NCI-H2107 treated with DMSO at 0.1 percent for 48 hours (cell line): ENCODE measurements around the gene STEAP3.

Experiments
- DNase-seq: peaks from one replicate; lab custom pipeline; 2025; ENCODE audit not compliant: unreplicated experiment; lab: John Stamatoyannopoulos, UW

Gene STEAP3, protein sequence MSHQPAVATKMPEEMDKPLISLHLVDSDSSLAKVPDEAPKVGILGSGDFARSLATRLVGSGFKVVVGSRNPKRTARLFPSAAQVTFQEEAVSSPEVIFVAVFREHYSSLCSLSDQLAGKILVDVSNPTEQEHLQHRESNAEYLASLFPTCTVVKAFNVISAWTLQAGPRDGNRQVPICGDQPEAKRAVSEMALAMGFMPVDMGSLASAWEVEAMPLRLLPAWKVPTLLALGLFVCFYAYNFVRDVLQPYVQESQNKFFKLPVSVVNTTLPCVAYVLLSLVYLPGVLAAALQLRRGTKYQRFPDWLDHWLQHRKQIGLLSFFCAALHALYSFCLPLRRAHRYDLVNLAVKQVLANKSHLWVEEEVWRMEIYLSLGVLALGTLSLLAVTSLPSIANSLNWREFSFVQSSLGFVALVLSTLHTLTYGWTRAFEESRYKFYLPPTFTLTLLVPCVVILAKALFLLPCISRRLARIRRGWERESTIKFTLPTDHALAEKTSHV

DNA sequence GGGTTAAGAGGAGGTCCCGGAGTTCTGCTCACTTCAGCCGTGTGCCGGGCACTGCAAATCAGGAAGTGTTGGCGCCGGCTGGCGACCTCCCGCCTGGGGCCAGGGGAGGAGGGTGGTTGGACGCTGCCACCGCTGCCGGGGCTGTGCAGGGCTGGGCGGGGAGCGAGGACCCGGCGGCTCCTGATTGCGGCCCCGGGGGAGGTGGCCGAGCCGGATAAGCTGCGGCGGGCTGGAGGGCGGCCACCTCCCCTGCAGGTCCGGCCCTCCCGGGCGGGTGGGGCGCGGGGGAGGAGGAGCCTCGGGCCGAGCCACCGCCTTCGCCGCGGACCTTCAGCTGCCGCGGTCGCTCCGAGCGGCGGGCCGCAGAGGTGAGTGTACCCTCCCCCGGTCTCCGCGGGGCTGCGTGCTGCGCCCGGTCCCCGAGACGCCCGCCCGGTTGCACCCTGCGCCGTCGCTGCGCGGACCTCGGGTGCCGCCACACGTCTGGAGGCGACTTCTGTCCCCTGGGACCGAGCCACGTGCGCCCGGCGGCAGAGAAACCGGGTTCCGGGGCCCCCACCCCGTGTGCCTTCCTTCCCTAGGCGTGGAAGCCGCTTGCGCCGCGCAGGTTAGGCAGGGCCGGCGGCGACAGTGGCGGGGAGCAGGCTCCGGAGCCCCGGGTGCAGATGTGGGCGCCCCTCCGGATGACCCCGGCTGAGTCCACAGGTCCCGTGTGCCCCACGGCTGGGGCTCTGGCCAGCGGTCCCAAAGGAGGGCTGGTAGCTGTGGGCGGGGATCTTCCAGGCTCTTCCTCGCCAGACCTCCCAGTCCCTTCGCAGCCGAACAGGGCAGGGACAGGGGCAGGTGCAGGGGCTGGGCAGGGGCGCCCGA is at the start of gene STEAP3:
TSS of gene STEAP3 (plus strand) at position 314 of the 870 bp plus-strand sequence. CDS start 7,179 bp downstream, outside the sequence.
- no peak for DNase-seq

DNA sequence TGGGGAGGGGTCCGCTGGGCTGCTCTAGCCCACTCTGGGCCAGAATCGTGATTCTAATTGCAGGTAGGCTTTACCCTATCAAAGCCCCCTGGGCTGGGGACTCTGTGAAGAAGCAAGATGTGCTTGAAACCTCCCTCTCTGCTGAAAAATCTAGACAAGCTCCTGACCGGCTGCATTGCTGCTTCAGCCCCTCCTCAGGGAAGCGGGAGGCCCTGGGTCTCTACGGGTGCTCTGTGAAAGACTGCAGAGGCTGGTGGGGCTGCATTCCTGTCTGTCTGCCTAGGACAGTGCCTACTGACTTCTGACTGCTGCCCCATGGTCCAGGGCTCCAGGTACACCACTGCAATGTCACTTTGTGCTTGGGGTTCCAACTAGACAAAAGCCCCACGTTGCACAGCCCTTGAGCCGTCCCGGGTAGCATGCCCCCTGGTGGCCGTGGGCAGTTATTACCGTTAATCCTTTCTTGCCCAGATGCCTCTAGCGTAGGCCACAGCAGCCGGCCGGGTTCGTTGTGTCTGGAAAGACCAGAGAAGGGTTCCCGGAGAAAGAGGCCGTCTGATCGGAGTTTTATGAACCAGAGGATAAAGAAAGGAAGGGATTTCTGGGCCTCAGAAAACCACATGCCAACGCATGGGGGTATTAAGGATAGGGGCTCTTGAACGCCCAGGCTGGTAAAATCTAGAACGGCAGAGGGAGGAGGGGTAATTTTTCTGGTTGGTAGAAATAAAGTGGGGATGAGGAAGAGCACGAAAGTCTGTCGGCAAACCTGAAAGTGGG is 49.2 kb upstream of the STEAP3 start:
- peak; percentile 1 for DNase-seq

DNA sequence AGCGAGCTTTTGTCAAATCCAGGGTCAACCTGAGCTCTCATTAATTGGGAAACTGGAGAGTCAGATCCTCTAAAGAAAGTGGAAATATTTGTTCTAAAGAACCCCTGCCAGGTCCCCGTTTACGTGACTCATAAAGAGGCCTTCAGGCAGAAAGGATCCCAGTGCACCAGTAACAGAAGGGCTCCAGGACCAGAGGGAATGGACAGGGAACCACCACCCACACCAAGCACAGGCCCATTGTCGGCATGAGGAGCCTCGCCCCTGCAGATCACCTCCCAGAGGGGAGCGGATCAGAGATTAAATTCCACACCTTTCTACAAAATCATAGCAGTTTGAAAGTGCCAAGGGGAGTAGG is 48.7 kb upstream of the STEAP3 start:
- DNase-seq, result no peak

DNA sequence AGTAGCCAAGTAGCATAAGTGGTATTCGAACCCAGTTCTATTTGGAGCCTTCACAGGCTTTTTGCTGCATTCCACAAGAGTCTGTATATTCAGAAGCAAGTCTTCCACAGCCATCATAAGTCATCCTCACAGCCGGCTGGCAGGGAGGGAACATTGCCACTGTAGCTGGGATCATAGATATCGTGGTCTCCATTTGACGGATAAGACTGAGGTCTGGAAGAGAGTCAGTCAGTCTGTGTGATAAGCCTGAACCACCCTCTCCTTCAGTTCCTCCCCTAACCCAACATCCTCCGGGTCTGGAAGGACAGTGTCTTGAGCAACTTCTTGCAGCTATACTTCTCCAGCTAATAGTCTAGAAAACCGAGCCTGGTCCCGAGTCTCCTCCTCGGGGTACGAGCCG is 48.1 kb upstream of the STEAP3 start:
- no peak for DNase-seq

DNA sequence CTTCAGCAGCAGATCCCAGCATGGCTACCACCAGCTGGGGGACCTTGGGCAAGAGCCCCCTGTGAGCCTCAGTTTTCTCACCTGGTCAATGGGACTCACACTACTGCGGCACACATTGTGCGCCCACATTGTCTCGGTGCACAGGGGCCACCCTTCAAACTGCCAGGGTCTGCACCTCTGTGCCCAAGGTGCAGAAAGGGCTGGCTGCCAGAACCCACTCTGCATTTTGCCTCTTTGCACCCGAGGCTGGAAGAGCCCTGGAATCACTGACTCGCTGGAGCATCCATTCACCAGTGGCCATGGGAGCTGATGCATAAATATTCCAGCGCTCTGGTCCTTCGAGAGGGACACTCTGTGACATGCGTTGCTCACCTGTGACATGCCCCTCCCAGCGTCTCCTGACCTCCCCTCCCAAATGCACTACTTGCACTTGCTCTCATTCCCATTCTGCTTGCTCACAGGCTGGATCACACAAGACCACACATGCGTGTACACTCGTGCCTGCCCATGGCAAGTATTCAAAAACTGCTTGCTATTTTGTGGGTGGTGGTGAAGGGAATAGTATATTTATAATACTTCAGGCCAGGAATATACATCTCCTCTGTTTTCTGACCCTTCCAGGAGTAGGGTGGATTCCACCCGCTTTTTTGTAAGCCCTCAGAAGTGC is 46.3 kb upstream of the STEAP3 start:
- DNase-seq, result no peak

DNA sequence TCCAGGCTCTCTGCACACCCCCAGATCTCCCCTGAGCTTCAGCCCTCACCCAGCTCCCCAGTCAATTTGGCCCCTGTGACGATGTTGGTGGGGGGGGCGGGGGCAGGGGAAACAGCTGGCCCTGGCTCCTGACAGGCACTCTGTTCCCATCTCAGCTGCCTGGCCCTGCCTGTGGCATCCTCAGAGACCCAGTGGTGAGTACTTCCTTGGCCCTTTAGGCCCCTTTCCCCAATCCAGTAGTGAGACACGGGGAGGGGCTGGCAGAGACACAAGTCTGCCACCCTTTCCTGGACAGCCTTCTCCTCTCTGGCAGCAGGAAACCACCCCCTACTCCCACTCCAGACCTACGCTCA is 45.8 kb upstream of the STEAP3 start:
- no peak for DNase-seq

DNA sequence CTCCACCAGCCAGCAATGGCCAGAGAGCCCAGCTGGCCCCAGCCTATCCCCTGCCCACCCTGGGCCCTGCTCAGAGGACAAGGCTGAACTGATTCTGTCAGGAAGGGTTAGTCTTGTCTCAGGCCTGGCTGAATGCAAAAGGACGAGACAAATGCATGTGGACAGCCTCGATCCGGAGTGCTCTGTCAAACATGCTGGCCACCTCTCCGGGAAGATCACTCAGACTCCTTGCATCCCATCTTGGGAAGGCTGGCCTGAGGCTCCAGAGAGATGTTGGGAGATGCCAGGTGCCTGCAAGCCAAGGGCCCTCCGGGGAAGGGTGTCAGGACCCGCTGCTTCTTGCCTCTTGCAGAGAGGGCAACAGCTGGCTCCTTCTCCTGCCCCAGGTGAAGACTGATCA is 44.9 kb upstream of the STEAP3 start:
- DNase-seq, result no peak

DNA sequence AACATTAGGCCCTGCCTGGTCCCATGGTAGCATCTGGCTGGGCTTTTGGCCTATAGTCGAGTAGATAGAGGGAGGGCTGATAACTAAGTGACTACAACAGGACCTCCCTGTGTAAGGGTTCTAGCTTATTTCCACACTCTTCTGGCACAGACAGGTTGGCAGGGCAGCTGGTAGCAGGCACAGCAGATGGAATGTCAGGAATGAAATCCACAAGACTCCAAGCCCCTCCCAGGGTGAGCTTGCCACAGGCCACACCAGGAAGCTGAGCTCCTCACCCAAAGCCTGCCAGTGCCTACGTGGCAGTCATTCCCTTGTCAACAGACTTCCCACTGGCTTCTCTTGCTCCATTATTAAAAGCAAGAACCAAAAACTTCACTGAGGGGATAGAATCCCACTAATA is 44.4 kb upstream of the STEAP3 start:
- no peak for DNase-seq

DNA sequence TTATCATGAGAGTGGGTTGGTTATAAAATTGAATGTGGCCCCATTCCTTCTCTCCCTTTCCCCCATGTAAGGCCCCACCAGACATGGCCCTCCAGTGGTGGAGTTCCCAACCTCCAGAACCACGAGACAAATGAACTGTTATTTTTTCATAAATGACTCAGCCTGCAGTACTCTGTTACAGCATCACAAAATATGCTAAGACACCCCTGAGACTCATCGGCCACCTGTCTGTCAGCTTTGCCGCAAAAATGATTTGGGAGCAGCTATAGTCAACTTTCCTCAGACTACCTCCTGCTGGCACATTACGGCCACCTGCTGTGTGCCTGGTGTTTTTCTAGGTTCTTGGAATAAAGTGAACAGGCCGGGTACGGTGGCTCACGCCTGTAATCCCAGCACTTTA is 43.6 kb upstream of the STEAP3 start:
- DNase-seq, result no peak

DNA sequence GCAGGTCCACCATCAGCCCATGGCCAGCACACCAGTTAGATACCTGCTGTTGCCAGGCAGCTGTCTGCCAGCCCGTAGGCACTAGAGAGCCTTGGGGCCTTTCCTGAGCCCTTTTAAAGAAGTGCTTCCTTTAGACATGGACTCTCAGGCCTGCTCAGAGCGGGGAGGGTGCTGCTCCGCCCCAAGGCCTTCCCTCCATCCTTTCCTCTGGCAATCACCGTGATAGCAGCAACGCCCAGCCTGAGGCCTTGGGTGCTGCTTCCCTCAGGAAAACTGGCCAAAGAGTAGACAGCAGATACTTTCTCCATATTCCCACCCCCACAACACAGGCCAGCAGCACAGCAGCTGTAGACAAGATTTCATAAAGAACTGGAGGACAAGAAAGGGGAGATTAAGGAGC is 42.7 kb upstream of the STEAP3 start:
- no peak for DNase-seq

DNA sequence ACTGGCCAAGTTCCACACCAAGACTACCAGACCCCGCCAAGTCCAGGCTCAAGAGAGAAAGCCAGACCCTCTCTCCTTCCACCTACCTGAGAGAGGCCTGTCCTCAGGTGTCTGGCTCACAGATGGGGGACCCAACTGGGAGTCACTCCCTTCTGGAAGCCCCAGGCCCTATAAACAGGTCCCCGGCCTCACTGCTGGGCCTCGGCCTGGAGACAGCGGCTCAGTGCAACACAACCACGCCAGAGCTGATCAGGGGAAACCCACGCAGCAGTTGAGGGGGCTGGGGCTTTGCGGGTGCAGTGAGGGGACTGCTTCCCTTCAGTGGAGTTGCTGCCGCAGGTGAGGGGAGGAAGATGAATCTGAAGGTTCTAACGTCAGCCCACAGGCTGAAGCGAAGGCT is 42.2 kb upstream of the STEAP3 start:
- DNase-seq, result no peak

DNA sequence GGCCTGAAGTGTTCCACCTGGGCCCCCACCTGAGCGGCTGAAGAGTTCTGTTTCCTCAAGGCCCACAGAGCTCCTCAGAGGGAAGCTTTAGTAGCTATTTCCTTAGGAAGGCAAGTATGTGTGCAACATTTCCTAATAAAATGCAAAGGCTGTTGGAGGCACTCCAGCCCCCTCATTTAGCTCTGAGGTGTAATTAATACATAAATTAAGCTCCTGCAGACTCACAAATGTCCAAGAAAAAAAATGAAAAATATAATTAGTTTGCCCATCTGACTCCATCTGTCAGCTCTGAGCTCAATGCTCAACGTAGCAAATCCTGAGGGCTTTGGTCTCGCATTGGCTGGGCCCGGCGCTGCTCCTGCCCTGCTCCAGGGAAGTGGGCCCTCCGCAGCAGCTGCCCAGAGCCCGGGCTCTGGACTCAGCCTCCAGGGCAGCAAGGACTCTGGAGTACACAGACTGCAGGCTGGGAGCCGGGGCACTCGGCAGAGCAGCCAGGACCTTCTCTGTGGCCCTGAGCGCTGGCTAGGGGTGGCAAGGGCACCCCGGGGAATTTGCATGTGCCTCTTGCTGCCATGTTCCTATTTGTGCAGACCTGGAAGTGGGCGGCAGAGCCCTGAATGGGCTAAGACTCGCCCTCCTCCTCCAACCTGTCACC is 41.7 kb upstream of the STEAP3 start:
- no peak for DNase-seq

DNA sequence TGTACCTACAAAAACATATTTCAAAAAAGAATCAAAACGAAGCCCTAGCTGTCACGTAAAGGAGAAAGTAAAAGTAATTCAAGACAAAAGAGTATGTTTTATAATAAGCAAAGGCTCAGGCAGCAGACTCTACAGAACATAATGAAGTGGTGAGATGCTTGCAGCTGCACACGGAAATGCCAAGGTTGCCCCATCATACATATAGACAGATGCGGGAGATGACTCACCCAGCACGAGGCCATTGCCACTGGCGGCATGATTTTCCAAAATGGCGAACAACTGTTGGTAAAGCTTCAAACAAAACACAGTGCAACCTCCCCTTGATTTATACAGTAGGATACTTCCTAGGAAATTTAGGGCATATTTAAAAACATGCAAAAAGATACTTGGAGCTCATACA is 39.1 kb upstream of the STEAP3 start:
- DNase-seq, result no peak

DNA sequence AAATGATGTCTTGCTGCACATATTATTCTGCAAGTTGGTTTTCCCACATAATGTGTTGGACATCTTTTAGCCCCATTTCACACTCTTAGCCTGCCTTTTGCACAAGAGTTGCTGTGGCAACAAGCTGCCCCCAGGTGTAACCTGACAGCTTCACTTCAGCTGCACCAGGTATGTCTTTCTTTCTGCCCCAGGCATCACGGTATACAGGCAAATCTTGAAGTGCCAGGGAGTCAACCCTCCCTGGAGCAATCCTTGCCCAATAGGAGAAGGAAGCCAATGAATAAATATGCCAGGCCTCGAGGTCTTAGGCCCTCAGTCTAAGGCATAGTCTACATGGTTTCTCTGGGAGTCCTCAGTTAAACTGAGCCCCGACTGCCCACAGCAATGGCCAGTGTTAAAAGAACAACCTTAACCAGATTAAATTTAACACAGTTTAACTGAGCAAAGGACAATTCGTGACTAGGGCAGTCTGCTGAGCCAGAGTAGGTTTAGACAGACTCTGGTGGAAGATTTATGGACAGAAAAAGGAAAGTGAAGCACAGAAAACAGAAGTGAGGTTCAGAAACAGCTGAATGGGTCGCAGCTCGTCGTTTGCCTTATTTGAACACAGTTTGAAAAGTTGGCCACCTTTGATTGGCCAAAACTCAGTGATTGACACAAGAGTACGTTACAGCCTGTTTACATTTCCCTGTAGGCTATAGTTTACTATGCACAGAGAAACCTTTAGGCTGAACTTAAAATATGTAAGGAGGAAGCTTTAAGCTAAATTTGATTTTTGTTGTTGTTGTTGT is 33.1 kb upstream of the STEAP3 start:
- no peak for DNase-seq

DNA sequence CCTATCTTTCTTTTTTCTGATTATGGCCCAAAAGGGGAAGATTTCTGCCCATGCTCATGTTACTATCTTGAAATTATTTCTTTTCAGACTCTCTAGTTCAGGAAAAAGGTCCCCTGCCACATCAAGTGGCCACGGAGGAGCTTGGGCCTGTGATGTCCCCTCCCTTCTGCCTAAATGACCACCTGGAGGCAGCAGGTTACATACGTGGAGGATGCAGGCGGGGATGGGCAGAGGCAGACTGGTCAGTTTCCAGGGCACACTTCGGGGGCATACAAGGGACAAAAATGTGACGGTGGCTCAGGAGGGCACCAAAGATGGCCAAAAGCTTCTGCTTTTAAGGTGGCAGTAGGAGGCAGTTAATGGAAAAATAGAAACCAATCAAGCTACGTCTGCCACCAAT is 30.7 kb upstream of the STEAP3 start:
- no peak for DNase-seq

DNA sequence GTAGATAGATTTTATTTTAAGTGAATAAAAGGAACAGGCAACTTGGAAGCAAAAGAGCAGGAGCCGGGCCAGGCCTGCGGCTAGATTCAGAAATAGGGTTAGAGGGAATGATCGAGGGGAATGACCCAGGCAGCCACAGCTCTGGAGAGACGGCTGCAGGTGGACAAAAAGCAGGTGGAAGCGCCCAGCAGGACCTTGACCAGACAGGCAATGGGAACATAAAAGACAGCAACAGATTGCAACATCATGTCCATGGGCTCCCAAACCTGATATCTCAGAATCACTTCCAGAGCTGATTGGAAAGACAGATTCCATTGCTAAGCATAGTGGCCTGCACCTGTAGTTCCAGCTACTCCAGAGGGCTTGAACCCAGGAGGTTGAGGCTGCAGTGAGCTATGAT is 28.6 kb upstream of the STEAP3 start:
- DNase-seq, result no peak

DNA sequence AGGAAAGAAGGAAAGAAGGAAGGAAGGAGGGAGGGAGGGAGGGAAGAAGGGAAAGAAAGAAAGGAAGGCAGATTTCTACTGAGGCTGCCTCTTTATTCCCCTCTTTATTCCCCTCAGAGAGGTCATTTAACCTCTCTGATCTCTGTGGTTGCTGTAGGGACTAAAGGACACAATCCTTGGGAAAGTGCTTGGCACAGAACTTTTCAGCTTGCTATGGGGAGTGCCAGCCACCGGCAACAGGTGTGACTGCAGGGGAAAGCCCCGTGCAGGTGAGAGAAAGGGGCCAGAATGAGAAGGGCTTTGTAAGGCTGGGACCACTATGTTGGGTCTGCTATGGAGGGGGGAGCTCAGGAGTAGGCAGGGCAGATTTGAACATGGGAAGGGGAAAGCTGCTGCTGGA is 27.7 kb upstream of the STEAP3 start:
- no peak for DNase-seq

DNA sequence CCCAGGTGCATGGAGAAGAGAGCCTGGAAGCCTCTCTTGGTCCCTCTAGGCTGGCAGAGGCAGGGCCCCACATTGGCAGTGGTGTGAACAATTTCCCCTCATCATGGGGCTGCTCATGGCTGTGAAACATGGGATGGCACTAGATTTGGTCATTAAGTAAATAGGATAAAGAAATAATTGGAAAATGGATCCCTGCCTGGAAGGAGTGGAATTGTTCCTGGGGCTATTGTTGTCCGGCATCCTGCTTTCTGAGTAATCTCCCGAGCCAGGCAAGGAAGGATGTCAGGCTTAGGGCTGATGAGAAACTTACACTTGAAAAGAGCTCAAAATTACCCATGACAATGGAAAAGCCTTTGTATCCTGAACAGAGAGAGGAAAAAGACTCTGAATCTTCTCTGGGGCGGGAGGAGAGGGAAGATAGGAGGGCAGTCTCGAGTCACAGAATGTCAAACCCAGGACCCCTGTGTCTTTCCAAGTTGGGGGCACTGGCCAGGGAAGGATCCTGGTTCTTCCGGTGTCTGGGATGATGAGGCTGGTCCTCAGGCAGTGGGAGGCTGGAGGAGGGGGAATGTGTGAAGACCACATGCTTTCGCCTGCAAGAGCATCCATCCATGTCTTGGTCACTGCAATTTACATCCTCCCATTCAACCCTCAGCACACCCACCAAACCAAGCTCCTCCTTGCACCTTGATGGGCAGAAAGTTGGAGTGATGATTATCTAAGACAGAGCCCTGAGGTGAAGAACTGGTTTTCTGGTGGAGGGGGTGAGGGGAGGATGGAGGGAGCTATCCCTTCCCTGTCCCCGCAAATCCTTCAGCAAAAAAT is 27.1 kb upstream of the STEAP3 start:
- DNase-seq, result no peak

DNA sequence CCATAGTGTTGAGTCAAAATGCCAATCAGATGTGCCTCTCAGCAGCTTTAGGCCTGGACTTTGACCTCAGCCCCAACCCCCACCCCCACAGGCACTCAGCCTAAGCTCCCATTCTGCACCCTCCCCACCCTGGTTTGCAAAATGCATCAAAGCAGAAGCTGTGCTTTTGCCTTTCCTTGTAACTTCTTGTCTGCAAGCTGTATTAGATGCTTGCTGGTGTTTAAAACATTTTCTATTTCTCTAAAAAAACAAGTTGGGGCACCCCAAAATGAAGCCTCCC is 26.6 kb upstream of the STEAP3 start:
- no peak for DNase-seq
